Naive thymus-derived CD8-positive, alpha-beta T cell (primary cell): ENCODE results near the gene PACS1. TPM values are rescaled to one million over a fixed set of nuclear protein-coding genes. Genes with fewer than 3 reads are reported as not detected.

Experiments used
- ATAC-seq, 2 donors: fragments of 150-1000 bp; cut with Tn5 transposase in 1 of 2; sonication (Bioruptor Pico), chemical (Tn5 transposase) in 1 of 2; 1 replicate in 1 of 2; 2 replicates in 1 of 2; pipeline ENCODE4 v1.10.0; 2021; ENCODE audit warnings: mild to moderate bottlenecking in 2 of 2, moderate library complexity in 2 of 2
- POLR2A ChIA-PET: fragments of 350-600 bp; sonication (Branson Sonifier 250); formaldehyde crosslinking; loops from one replicate; lab custom pipeline; 2021; ENCODE audit warnings: antibody characterized with exemption; lab: Charles Lee
- DNase-seq, 10 donors: peaks; one replicate each; pipeline versions ENCODE4 v3.0.0 to v3.0.0-alpha.2; 2020 to 2022
- H3K27ac Mint-ChIP-seq, 10 donors: one replicate each; pipeline ENCODE4 v1.8.0; 2020 to 2022; ENCODE audit warnings: mild to moderate bottlenecking in 10 of 10, mixed read lengths in 10 of 10, moderate library complexity in 4 of 10, inconsistent platforms in 1 of 10
- H3K27me3 Mint-ChIP-seq, 5 donors: one replicate each; pipeline ENCODE4 v1.8.0; 2021 to 2022; ENCODE audit warnings: mixed read lengths in 5 of 5
- H3K36me3 Mint-ChIP-seq, 3 donors: one replicate each; pipeline ENCODE4 v1.8.0; 2020 to 2022; ENCODE audit warnings: mixed read lengths in 3 of 3, mild to moderate bottlenecking in 2 of 3, inconsistent platforms in 1 of 3
- H3K4me1 Mint-ChIP-seq, 4 donors: one replicate each; pipeline ENCODE4 v1.8.0; 2021 to 2022; ENCODE audit warnings: mixed read lengths in 4 of 4
- H3K4me3 Mint-ChIP-seq, 10 donors: one replicate each; pipeline ENCODE4 v1.8.0; 2020 to 2022; ENCODE audit warnings: mild to moderate bottlenecking in 10 of 10, mixed read lengths in 10 of 10, moderate library complexity in 6 of 10, inconsistent platforms in 1 of 10
- H3K9me3 Mint-ChIP-seq, 9 donors: one replicate each; pipeline ENCODE4 v1.8.0; 2020 to 2022; ENCODE audit warnings: mixed read lengths in 9 of 9, mild to moderate bottlenecking in 3 of 9, inconsistent platforms in 1 of 9, moderate library complexity in 1 of 9
- polyA plus RNA-seq, 3 donors: library from polyadenylated mRNA; unstranded; fragments of 300-500 nt; fragmentation: Illumina TruSeq; gene quantifications; one replicate each; pipeline ENCODE4 v1.2.3, GENCODE V29; 2021
- total RNA-seq, 8 experiments: library from RNA in 2 of 8; stranded (reverse) in 2 of 8; gene quantifications; one replicate each; pipeline ENCODE4 v1.2.3 and lab custom pipeline; 2021 to 2026

PACS1 gene
- total and polyA plus RNA-seq, 5 experiments from 2014 or later, result 35.9 to 317 (median 98.8) TPM

DNA sequence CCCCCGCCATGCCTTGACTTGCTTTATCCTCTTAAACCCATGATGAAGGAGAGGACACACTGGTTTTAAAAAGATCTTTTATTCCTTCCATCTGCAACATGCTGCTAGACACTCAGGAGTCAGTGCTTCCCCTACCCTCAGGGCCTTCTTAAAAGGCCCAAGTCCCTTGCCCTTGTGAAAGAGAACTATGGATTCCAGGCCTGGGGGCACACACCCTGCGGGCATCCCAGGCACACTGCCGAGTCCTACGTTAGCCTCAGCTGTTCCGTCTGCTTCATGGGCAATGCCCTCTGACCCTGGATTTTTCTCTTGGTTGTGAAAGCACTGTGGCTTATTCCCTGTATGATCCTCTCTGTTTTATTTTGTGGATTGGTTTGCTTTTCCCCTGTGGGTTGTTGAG lies 163.2 kb downstream of the PACS1 start:
- Mint-ChIP-seq H3K4me3 (no peak overlapping the region), H3K27me3 (no peaks in the 10 kb centered on the region)

DNA sequence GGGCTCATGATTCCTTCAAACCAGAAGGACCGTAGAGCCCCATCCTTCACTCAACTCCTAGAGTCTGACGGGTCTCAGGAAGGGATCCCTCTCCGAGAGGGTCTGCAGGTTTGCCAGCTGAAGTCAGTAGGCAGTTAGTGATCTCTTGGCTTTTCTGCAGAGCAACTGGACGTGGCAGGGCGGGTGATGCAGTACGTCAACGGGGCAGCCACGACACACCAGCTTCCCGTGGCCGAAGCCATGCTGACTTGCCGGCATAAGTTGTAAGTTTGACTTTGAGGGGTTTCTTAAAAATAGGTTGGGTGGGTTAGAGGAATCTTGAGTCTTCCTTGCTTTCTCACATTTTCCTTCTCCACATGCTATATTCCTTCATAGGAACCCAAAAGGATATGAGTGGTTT lies 165.1 kb downstream of the PACS1 start:
- ATAC-seq, result no peak
- Mint-ChIP-seq H3K27ac (peak overlapping the region in 1 of 10 donors; percentile 52), H3K36me3 (peaks cover 0 to 94% (median 17%) of the 10 kb centered on the region in 3 donors), H3K4me3 (no peak overlapping the region), H3K4me1 (peaks cover 0 to 5% (median 3%) of the 10 kb centered on the region in 4 donors), H3K9me3 (no peaks in the 10 kb centered on the region), H3K27me3 (no peaks in the 10 kb centered on the region)
- DNase-seq, result no peak
- POLR2A ChIA-PET, result no interaction called here

More for the DNA sequence above, 163.2 kb downstream of the PACS1 start:
- H3K9me3 Mint-ChIP-seq, result no peaks in the 10 kb centered on the region
- H3K4me1 Mint-ChIP-seq, result peaks cover 0 to 6% (median 2%) of the 10 kb centered on the region in 4 donors
- peak overlapping the region in 3 of 10 donors; percentile 35 to 77 (median 71) for H3K27ac Mint-ChIP-seq
- H3K36me3 Mint-ChIP-seq, result peaks cover 0 to 91% (median 22%) of the 10 kb centered on the region in 3 donors
- POLR2A ChIA-PET, result interaction anchor here (0.6 kb wide), 1 partner anchor 107 kb away, joined by 6 read pairs; no protein-coding TSS in a partner anchor
- ATAC-seq (no peak), DNase-seq (no peak)

DNA sequence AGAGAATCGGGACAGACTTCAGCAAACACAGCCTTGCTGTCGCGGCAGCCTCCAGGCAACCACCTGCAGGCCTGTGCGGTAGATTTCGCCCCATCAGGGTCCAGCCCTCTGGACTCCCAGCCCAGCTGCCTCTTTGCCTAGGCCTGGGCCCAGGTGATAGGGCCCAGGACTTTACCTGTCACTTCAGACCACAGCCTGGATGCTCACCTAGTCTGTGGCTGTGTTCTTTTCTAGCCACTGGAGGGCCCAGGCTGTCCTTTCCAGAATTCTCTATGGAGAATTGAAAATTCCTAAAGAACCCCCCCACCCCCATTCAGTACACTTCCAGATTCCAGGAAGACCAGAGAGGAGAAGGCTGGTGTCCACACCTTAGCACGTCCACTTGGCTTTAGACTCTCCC lies 167.8 kb downstream of the PACS1 start:
- H3K4me3 Mint-ChIP-seq, result no peak overlapping the region
- H3K4me1 Mint-ChIP-seq, result peaks cover 3 to 12% (median 6%) of the 10 kb centered on the region in 4 donors
- no peaks in the 10 kb centered on the region for H3K27me3 Mint-ChIP-seq
- peaks cover 0 to 91% (median 7%) of the 10 kb centered on the region in 3 donors for H3K36me3 Mint-ChIP-seq
- peak overlapping the region in 3 of 10 donors; percentile 29 to 87 (median 36) for H3K27ac Mint-ChIP-seq
- ATAC-seq (no peak), DNase-seq (no peak)
- H3K9me3 Mint-ChIP-seq, result no peaks in the 10 kb centered on the region
- POLR2A ChIA-PET, result interaction anchor here (0.5 kb wide), 1 partner anchor 17 kb away, joined by 6 read pairs; no protein-coding TSS in a partner anchor

DNA sequence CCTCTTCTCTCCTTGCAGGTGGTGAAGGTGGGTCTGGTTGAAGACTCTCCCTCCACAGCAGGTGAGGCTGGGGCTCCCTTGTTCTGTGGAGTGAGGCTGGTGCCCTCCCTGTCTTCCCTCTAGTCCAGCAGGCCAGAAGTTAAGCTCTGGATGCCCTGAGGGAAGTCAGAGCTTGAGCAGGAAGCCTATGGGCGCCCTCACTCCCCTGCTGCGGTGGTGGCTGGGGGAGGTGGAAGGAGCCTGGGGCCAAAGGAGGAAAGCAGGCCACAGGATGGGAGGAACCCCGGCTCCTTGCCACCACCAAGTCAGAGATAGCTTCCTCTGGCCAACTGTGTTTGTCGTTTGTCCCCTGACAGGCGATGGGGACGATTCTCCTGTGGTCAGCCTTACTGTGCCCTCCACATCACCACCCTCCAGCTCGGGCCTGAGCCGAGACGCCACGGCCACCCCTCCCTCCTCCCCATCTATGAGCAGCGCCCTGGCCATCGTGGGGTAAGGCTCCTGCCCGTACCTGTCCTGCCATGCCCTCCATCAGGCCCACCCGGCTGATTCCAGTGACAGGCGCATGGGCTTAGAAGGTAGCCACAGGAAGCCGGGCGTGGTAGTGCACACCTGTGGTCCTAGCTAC lies 168.8 kb downstream of the PACS1 start:
- H3K4me1 Mint-ChIP-seq, result peaks cover 4 to 13% (median 11%) of the 10 kb centered on the region in 4 donors
- H3K27ac Mint-ChIP-seq, result peak overlapping the region in 3 of 10 donors; percentile 44 to 75 (median 73)
- peaks cover 0 to 89% (median 3%) of the 10 kb centered on the region in 3 donors for H3K36me3 Mint-ChIP-seq
- no peaks in the 10 kb centered on the region for H3K9me3 Mint-ChIP-seq
- DNase-seq, result no peak
- H3K4me3 Mint-ChIP-seq, result no peak overlapping the region
- no peak for ATAC-seq
- POLR2A ChIA-PET, result interaction anchor here (0.6 kb wide), 1 partner anchor 15 kb away, joined by 3 read pairs; no protein-coding TSS in a partner anchor
- no peaks in the 10 kb centered on the region for H3K27me3 Mint-ChIP-seq

GRCh38 chr11:66239511-66239910 lies 169.4 kb downstream of the PACS1 start:
- Mint-ChIP-seq H3K9me3 (no peaks in the 10 kb centered on the region), H3K4me3 (no peak overlapping the region), H3K4me1 (peaks cover 4 to 19% (median 12%) of the 10 kb centered on the region in 4 donors), H3K27ac (peak overlapping the region in 4 of 10 donors; percentile 41 to 75 (median 45)), H3K27me3 (no peaks in the 10 kb centered on the region), H3K36me3 (peaks cover 0 to 90% (median 3%) of the 10 kb centered on the region in 3 donors)
- DNase-seq (no peak), ATAC-seq (no peak)
- POLR2A ChIA-PET, result interaction anchor here (0.6 kb wide), 1 partner anchor 16 kb away, joined by 3 read pairs; no protein-coding TSS in a partner anchor

DNA sequence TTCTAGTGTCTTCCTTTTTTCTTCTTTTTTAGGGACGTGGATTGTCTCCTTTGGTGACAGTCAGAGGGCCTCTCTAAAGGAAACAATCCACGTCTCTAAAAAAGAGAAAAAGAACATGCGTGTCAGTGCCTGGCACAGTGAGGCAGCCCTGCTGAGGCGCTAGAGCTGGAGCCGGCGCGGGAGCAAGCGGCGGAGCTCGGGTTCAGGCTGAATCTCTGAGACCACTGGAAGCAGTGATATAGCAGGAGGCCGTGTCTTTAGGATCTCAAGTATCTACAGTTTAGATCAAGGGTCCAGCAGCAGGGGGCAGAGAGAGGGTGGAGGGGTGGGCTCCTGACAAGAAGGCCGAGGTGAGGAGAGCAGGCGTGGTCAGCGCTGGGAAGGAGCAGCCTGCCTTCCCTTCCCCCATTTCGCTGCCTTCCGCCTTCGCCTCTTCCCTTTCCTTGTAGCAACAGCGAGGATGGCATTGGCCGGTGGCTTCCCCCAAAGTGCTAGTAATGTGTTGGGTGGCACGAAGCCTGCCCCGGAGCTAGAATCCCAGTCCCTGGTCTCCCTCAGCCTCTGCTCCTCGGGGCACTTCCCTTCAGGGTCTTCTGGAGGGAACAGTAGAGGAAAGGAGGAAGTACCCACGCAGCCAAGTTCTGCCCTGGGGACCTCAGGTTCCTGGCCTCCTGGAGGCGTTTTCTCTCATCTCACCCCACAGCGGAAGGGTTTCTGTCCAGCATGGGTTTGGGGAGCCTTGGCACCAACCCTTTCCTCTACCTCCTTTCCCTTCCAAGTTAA lies 170.1 kb downstream of the PACS1 start:
- Mint-ChIP-seq H3K27me3 (no peaks in the 10 kb centered on the region), H3K9me3 (no peaks in the 10 kb centered on the region), H3K4me1 (peaks cover 4 to 19% (median 12%) of the 10 kb centered on the region in 4 donors), H3K4me3 (no peak overlapping the region), H3K36me3 (peaks cover 0 to 90% (median 2%) of the 10 kb centered on the region in 3 donors), H3K27ac (peak overlapping the region in 9 of 10 donors; percentile 31 to 77 (median 46))
- POLR2A ChIA-PET, result interaction anchor here (1.6 to 2.0 kb wide), 2 partner anchors 11 to 27 kb away, joined by 5 to 6 read pairs; no protein-coding TSS in a partner anchor
- no peak for DNase-seq
- ATAC-seq, result no peak

- ATAC-seq, result no peak
- Mint-ChIP-seq H3K27me3 (no peaks in the 10 kb centered on the region), H3K36me3 (peaks cover 0 to 84% (median 2%) of the 10 kb centered on the region in 3 donors), H3K27ac (peak overlapping the region in 7 of 10 donors; percentile 13 to 73 (median 41)), H3K9me3 (no peaks in the 10 kb centered on the region), H3K4me3 (no peak overlapping the region), H3K4me1 (peaks cover 4 to 19% (median 12%) of the 10 kb centered on the region in 4 donors)
- no peak for DNase-seq
- POLR2A ChIA-PET, result interaction anchor here (1.6 to 2.0 kb wide), 3 partner anchors 11 to 27 kb away, joined by 4 to 6 read pairs (median 5); no protein-coding TSS in a partner anchor
Measured at GRCh38 chr11:66240781-66241136, 170.7 kb downstream of the PACS1 start.

- POLR2A ChIA-PET, result interaction anchor here (1.6 to 2.0 kb wide), 3 partner anchors 9 to 25 kb away, joined by 4 to 6 read pairs (median 5); no protein-coding TSS in a partner anchor
- Mint-ChIP-seq H3K9me3 (no peaks in the 10 kb centered on the region), H3K4me3 (no peak overlapping the region), H3K4me1 (peaks cover 6 to 25% (median 12%) of the 10 kb centered on the region in 4 donors), H3K36me3 (peaks cover 0 to 79% (median 2%) of the 10 kb centered on the region in 3 donors), H3K27me3 (no peaks in the 10 kb centered on the region), H3K27ac (peak overlapping the region in 7 of 10 donors; percentile 43 to 88 (median 63))
- DNase-seq (no peak), ATAC-seq (no peak)
Measured at GRCh38 chr11:66242095-66242765, 172.2 kb downstream of the PACS1 start.

DNA sequence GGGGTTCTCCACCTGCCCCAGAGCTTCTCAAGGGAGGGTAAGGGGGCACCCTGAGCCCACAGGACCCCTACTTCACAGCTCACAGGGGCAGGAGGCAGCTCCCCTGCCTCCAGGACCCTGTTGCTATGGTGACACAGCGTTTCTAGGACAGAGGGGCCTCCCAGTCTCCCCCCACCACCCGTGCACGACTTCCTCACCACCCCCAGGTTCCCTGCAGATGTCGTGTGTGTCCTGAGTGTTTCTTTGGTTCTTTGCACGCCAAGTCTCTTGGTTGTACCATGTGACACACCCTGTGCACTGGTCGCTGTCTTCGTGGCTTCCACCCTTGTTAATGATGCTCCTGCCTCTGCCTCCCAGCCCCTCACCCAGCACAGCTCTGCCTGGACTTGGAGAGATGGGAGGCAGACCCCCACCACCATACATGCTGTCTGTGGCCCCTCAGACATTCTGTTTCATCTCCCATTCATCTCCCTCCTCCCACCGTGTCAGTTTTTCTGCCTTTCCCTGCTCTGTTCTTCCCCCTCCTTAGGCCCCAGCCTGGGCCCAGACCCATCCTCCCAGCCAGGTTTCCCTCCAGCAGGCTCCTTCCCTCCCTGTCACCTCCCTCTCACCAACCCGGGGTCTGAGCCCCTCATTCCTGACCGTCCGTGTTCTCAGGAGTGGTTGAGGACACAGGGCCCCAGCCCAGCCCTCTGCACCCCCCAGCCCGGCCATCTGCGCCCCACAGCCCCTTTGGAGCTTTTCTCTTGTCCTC lies 173.9 kb downstream of the PACS1 start:
- Mint-ChIP-seq H3K27ac (peak overlapping the region in 9 of 10 donors; percentile 15 to 88 (median 60)), H3K9me3 (no peaks in the 10 kb centered on the region), H3K4me1 (peaks cover 7 to 31% (median 10%) of the 10 kb centered on the region in 4 donors), H3K36me3 (peaks cover 0 to 69% (median 0%) of the 10 kb centered on the region in 3 donors), H3K4me3 (peak overlapping the region in 1 of 10 donors; percentile 22), H3K27me3 (no peaks in the 10 kb centered on the region)
- POLR2A ChIA-PET, result no interaction called here
- ATAC-seq (peak in 1 of 2 donors; percentile 33), DNase-seq (no peak)

- H3K27me3 Mint-ChIP-seq, result no peaks in the 10 kb centered on the region
- DNase-seq, result no peak
- no peak overlapping the region for H3K4me3 Mint-ChIP-seq
- no peaks in the 10 kb centered on the region for H3K9me3 Mint-ChIP-seq
- H3K4me1 Mint-ChIP-seq, result peaks cover 6 to 39% (median 16%) of the 10 kb centered on the region in 4 donors
- POLR2A ChIA-PET, result interaction anchor here (0.6 to 0.7 kb wide), 2 partner anchors 715 to 1066 kb away, joined by 3 to 4 read pairs; no protein-coding TSS in a partner anchor
- H3K27ac Mint-ChIP-seq, result peak overlapping the region in 8 of 10 donors; percentile 17 to 69 (median 49)
- no peak for ATAC-seq
- H3K36me3 Mint-ChIP-seq, result peaks cover 0 to 60% (median 0%) of the 10 kb centered on the region in 3 donors
Measured at GRCh38 chr11:66247295-66247694, 177.2 kb downstream of the PACS1 start.

GRCh38 chr11:66247801-66248200 lies 177.7 kb downstream of the PACS1 start:
- H3K4me1 Mint-ChIP-seq, result peaks cover 4 to 39% (median 16%) of the 10 kb centered on the region in 4 donors
- H3K9me3 Mint-ChIP-seq, result no peaks in the 10 kb centered on the region
- H3K27me3 Mint-ChIP-seq, result no peaks in the 10 kb centered on the region
- POLR2A ChIA-PET, result interaction anchor here (0.7 kb wide), 1 partner anchor 1067 kb away, joined by 3 read pairs; no protein-coding TSS in a partner anchor
- ATAC-seq (no peak), DNase-seq (no peak)
- H3K27ac Mint-ChIP-seq, result peak overlapping the region in 7 of 10 donors; percentile 18 to 69 (median 49)
- H3K4me3 Mint-ChIP-seq, result peak overlapping the region in 1 of 10 donors; percentile 14
- peaks cover 0 to 56% (median 0%) of the 10 kb centered on the region in 3 donors for H3K36me3 Mint-ChIP-seq
